Endodermal cell (in vitro differentiated cells): ENCODE results near the gene MIA. TPM values are rescaled to one million over a fixed set of nuclear protein-coding genes. Genes with fewer than 3 reads are reported as not detected.
"Not testable (repeated sequence)": the region's sequence is repeated elsewhere in the genome, so short reads cannot be mapped to it uniquely, and the experiment has no call there.

Experiments
- DNase-seq: peaks from one replicate; pipeline ENCODE4 v3.0.0-alpha.2; 2017
- H3K27ac ChIP-seq: 2 replicates; pipeline ENCODE4 v1.5.1; 2013; ENCODE audit warnings: mild to moderate bottlenecking, low read depth, low read length, moderate library complexity
- H3K27me3 ChIP-seq: 2 replicates; pipeline ENCODE4 v1.6.1; 2013; ENCODE audit warnings: mild to moderate bottlenecking, low read length, moderate library complexity; ENCODE audit not compliant: insufficient read depth, control insufficient read depth, poor library complexity, severe bottlenecking
- H3K36me3 ChIP-seq: 2 replicates; pipeline ENCODE4 v1.7.0; 2013; ENCODE audit warnings: mild to moderate bottlenecking, low read length, moderate library complexity; ENCODE audit not compliant: control insufficient read depth, insufficient read depth
- H3K4me1 ChIP-seq: one replicate; pipeline ENCODE4 v1.7.0; 2013; ENCODE audit warnings: low read length; ENCODE audit not compliant: control insufficient read depth, insufficient read depth
- H3K4me3 ChIP-seq: 2 replicates; pipeline ENCODE4 v1.5.1; 2013; ENCODE audit warnings: mild to moderate bottlenecking, low read length, moderate library complexity
- H3K9ac ChIP-seq: 2 replicates; pipeline ENCODE4 v1.6.1; 2013; ENCODE audit warnings: mild to moderate bottlenecking, low read length, moderate library complexity; ENCODE audit not compliant: poor library complexity, severe bottlenecking; ENCODE audit errors: extremely low read depth
- H3K9me3 ChIP-seq: 2 replicates; pipeline ENCODE4 v1.6.1; 2013; ENCODE audit warnings: mild to moderate bottlenecking, low read length, moderate library complexity; ENCODE audit not compliant: control insufficient read depth
- H3K27ac Mint-ChIP-seq: 2 replicates; pipeline ENCODE4 v1.8.0; 2020; ENCODE audit warnings: mixed read lengths
- H3K27me3 Mint-ChIP-seq: 2 replicates; pipeline ENCODE4 v1.8.0; 2021; ENCODE audit warnings: mild to moderate bottlenecking, mixed read lengths; ENCODE audit not compliant: insufficient read depth
- H3K36me3 Mint-ChIP-seq: 2 replicates; pipeline ENCODE4 v1.8.0; 2020; ENCODE audit warnings: low read depth, mixed read lengths
- H3K4me1 Mint-ChIP-seq: 2 replicates; pipeline ENCODE4 v1.8.0; 2020; ENCODE audit warnings: mixed read lengths
- H3K4me3 Mint-ChIP-seq: 2 replicates; pipeline ENCODE4 v1.8.0; 2020; ENCODE audit warnings: mild to moderate bottlenecking, moderate library complexity, mixed read lengths
- H3K9me3 Mint-ChIP-seq: 2 replicates; pipeline ENCODE4 v1.8.0; 2020; ENCODE audit warnings: mild to moderate bottlenecking, mixed read lengths
- CTCF ChIP-seq: fragments of 200-600 bp; sonication (generic); conservative IDR thresholded peaks from 2 replicates; pipeline ENCODE4 v1.5.0; 2021; ENCODE audit warnings: antibody characterized with exemption, mild to moderate bottlenecking
- WGBS, 2 experiments: methylation state at CpG; one replicate each; pipeline versions ENCODE4 v1.1.5 to v1.1.7; 2013; ENCODE audit warnings: missing lambda C conversion rate in 2 of 2, mixed read lengths in 1 of 2; ENCODE audit not compliant: insufficient coverage in 1 of 2, insufficient read length in 1 of 2; 5-methylcytosine and 5-hydroxymethylcytosine counted together
- long read RNA-seq, 4 experiments: library from polyadenylated mRNA in 2 of 4; library from RNA in 1 of 4; library from capped mRNA in 1 of 4; stranded (forward) in 3 of 4; unstranded in 1 of 4; transcript quantifications; one replicate each; pipeline ENCODE4 v2.0.0, GENCODE V29; 2020 to 2021; ENCODE audit warnings: inconsistent platforms in 1 of 4
- polyA plus RNA-seq, 2 experiments: library from polyadenylated mRNA; stranded (reverse); fragments of 50-300 nt; gene quantifications; one replicate each; pipeline ENCODE4 v1.2.3, GENCODE V29; 2013
- total RNA-seq, 2 donors: library from RNA; stranded (reverse); fragmentation: NEBNext Ultra II Directional in 1 of 2; extraction: Animal tissue kit (Norgen Biotek cat#: 25700) in 1 of 2; gene quantifications; 2 replicates in 1 of 2; 3 replicates in 1 of 2; pipeline ENCODE4 v1.2.1, GENCODE V29; 2021

The MIA gene
- not detected for total RNA-seq
- 3.2 TPM for polyA plus RNA-seq (2013, experiment 1 of 2)
- 5.2 TPM for polyA plus RNA-seq (2013, experiment 2 of 2)
- long read RNA-seq, experiment 1: 0 reads
- long read RNA-seq, experiment 2: 0 reads
- long read RNA-seq, experiment 3: 0 reads
- long read RNA-seq, experiment 4: 0 reads

GRCh38 chr19:40774916-40775631 lies at the start of gene MIA:
Gene MIA, plus strand, starts transcription at chr19:40775521. Its CDS starts 22 bp downstream, at chr19:40775543.
- Mint-ChIP-seq H3K4me1 (peaks cover 7% of the 10 kb centered on the region), H3K27me3 (no peaks in the 10 kb centered on the region), H3K36me3 (peaks cover 10% of the 10 kb centered on the region), H3K9me3 (no peaks in the 10 kb centered on the region), H3K27ac (no peak within 1 kb of the TSS), H3K4me3 (no peak within 1 kb of the TSS)
- TF ChIP-seq CTCF: no peak
- Histone ChIP-seq H3K9me3 (no peaks in the 10 kb centered on the region), H3K4me3 (no peak within 1 kb of the TSS), H3K4me1 (no peaks in the 10 kb centered on the region), H3K27me3 (no peaks in the 10 kb centered on the region), H3K36me3 (no peaks in the 10 kb centered on the region), H3K27ac (no peak within 1 kb of the TSS), H3K9ac (no peak within 1 kb of the TSS)
- DNase-seq: no peak
- 86 to 87% methylated on average over 1 to 9 of the region's 9 CpGs for WGBS, 2 experiments

- WGBS, 2 experiments: 93 to 97% methylated on average over 4 of the region's 4 CpGs
- no peaks in the 10 kb centered on the region for H3K4me1 Mint-ChIP-seq
- H3K4me3 Mint-ChIP-seq: no peak overlapping the region
- Histone ChIP-seq H3K27ac (no peak overlapping the region), H3K4me1 (no peaks in the 10 kb centered on the region), H3K9me3 (no peaks in the 10 kb centered on the region), H3K9ac (no peak overlapping the region), H3K27me3 (no peaks in the 10 kb centered on the region), H3K4me3 (no peak overlapping the region), H3K36me3 (peaks cover 62% of the 10 kb centered on the region)
- H3K36me3 Mint-ChIP-seq: peaks cover 65% of the 10 kb centered on the region
- no peak for DNase-seq
- no peaks in the 10 kb centered on the region for H3K9me3 Mint-ChIP-seq
- no peak for TF ChIP-seq CTCF
- H3K27ac Mint-ChIP-seq: no peak overlapping the region
- no peaks in the 10 kb centered on the region for H3K27me3 Mint-ChIP-seq
Measured at GRCh38 chr19:40726279-40726678, 49.0 kb upstream of the MIA start.

GRCh38 chr19:40730065-40730464 lies 45.3 kb upstream of the MIA start:
- H3K4me1 Mint-ChIP-seq, H3K27me3 Mint-ChIP-seq, DNase-seq, H3K27ac ChIP-seq, H3K9me3 Mint-ChIP-seq, H3K4me3 ChIP-seq, H3K9ac ChIP-seq, H3K9me3 ChIP-seq, H3K27ac Mint-ChIP-seq, H3K4me3 Mint-ChIP-seq, H3K27me3 ChIP-seq, H3K4me1 ChIP-seq: not testable (repeated sequence)
- H3K36me3 ChIP-seq: peaks cover 68% of the 10 kb centered on the region
- WGBS, 2 experiments: 71 to 95% methylated on average over 3 to 5 of the region's 5 CpGs
- H3K36me3 Mint-ChIP-seq: peaks cover 71% of the 10 kb centered on the region

- not testable (repeated sequence) for DNase-seq
- WGBS, 2 experiments: 93 to 94% methylated on average over 4 to 16 of the region's 16 CpGs
Measured at GRCh38 chr19:40732304-40732703, 43.0 kb upstream of the MIA start.

More at GRCh38 chr19:40732304-40732703, 43.0 kb upstream of the MIA start:
- H3K9me3 Mint-ChIP-seq, H3K27me3 ChIP-seq, H3K4me3 Mint-ChIP-seq, H3K27ac ChIP-seq, H3K9me3 ChIP-seq, H3K4me3 ChIP-seq, H3K4me1 Mint-ChIP-seq, H3K9ac ChIP-seq, H3K27me3 Mint-ChIP-seq, H3K27ac Mint-ChIP-seq, H3K4me1 ChIP-seq: not testable (repeated sequence)
- H3K36me3 Mint-ChIP-seq: peaks cover 71% of the 10 kb centered on the region
- H3K36me3 ChIP-seq: peaks cover 70% of the 10 kb centered on the region
